GM12892 (cell line): ENCODE results near the gene VPS29.

ENCODE experiments used
- POLR2A ChIP-seq: IDR thresholded peaks from 2 replicates; pipeline ENCODE4 v1.6.1; 2011; ENCODE audit warnings: low read depth, low read length, control low read depth
- POLR2AphosphoS5 ChIP-seq: IDR thresholded peaks from 2 replicates; pipeline ENCODE4 v1.6.1; 2011; ENCODE audit warnings: low read depth, low read length, control low read depth

DNA sequence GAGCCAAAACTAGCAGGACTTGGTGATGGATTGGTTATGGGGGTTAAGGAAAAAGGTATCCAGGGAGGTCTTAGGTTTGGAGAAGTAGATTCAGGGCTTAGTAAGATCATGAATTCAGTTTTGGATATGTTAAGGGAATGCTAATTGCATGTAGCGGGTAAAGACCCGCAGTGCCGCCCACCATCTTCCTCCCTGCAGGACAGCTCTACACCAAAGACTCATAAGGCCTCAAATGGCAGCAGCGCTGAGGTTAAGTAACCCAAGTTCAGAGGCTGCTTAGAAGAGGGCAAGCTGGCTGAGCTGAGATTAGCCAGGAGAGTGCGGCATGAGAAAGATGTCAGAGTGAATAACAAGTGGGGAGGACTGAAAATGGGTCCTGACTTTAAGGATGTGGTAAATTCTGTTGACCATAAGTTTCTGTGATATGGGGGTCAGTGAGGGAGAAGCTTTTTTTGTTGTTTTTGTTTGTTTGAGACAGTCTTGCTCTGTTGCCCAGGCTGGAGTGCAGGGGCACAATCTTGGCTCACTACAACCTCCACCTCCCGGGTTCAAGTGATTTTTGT, 26.4 kb upstream of the VPS29 start:
- TF ChIP-seq POLR2A (no peak), POLR2AphosphoS5 (no peak)
